ENCODE data around the gene PLPP4.

- no peak for TF ChIP-seq CTCF (IDR thresholded peaks at IDR 0.05)
- TF ChIP-seq POLR2AphosphoS5 (IDR thresholded peaks at IDR 0.05) = no peak
- TF ChIP-seq POLR2A (IDR thresholded peaks at IDR 0.05) = no peak
Observed at GRCh38 chr10:120508393-120508792, 51.4 kb downstream of the PLPP4 start.

Measured in suprapubic skin (tissue), 4 donors.